ENCODE data around the gene GPC5.

GRCh38 chr13:92830821-92831220, 1432.4 kb downstream of the GPC5 start:
- TF ChIP-seq CTCF (IDR thresholded peaks at IDR 0.05; ENCODE audit: insufficient read depth, low read length, poor library complexity, severe bottlenecking) (no peak), EZH2phosphoT487 (conservative IDR thresholded peaks at IDR 0.05; ENCODE audit: low read length) (no peak)

All from SU-DHL-6 (cell line).